KOPT-K1 (cell line): ENCODE measurements around the gene ASPN.
"Not testable (repeated sequence)": the region's sequence is repeated elsewhere in the genome, so short reads cannot be mapped to it uniquely, and the experiment has no call there.

Source experiments
- H3K27ac ChIP-seq: fragments of 200-600 bp; sonication (generic); 2 replicates; pipeline ENCODE4 v1.5.1; 2016; ENCODE audit warnings: antibody characterized with exemption, mild to moderate bottlenecking, low read depth, low read length; ENCODE audit not compliant: poor library complexity, severe bottlenecking
- H3K36me3 ChIP-seq: fragments of 200-600 bp; sonication (generic); 2 replicates; pipeline ENCODE4 v1.5.1; 2017; ENCODE audit warnings: antibody characterized with exemption, mild to moderate bottlenecking, low read length, moderate library complexity; ENCODE audit not compliant: insufficient read depth
- H3K9me3 ChIP-seq: fragments of 200-600 bp; sonication (generic); 2 replicates; pipeline ENCODE4 v1.5.1; 2017; ENCODE audit warnings: antibody characterized with exemption, low read length, mild to moderate bottlenecking; ENCODE audit not compliant: insufficient read depth, poor library complexity, severe bottlenecking

ASPN gene

GRCh38 chr9:92426501-92427145 lies 55.7 kb downstream of the ASPN start:
- Histone ChIP-seq H3K9me3 (no peaks in the 10 kb centered on the region), H3K36me3 (no peaks in the 10 kb centered on the region), H3K27ac (no peak overlapping the region)

GRCh38 chr9:92425474-92425873 lies 56.8 kb downstream of the ASPN start:
- no peak overlapping the region for H3K27ac ChIP-seq
- no peaks in the 10 kb centered on the region for H3K36me3 ChIP-seq
- H3K9me3 ChIP-seq = no peaks in the 10 kb centered on the region

- H3K27ac ChIP-seq = no peak within 1 kb of the TSS
- H3K9me3 ChIP-seq = no peaks in the 10 kb centered on the region
- H3K36me3 ChIP-seq = no peaks in the 10 kb centered on the region
These were observed 58.0 kb downstream of the ASPN start, which contains the start of gene OMD for GRCh38 chr9:92424340-92424739. Gene OMD (minus strand): TSS chr9:92424471. CDS start chr9:92417558, 6,913 bp downstream.

DNA sequence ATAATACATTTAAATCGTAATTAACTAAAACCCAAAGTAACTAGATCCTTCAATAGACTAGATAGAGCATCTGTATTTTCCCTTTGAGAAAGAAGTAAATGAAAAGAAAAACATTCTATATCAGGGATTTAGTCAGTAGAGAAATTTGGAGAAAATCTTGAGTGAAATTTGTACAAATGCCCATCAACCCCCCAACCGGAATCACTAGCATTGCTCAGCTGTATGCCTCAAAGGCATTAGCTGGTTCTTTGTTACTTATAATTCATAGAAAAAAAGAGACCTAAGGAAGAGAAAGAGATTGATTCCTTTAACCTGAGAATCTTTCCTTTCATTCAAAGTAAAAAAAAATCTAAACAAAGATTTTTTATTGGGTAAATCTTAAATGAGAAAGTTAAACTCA lies 58.7 kb downstream of the ASPN start:
- H3K9me3 ChIP-seq = no peaks in the 10 kb centered on the region
- H3K36me3 ChIP-seq = no peaks in the 10 kb centered on the region
- H3K27ac ChIP-seq = no peak overlapping the region

GRCh38 chr9:92422611-92423338 lies 59.5 kb downstream of the ASPN start:
- Histone ChIP-seq H3K36me3 (no peaks in the 10 kb centered on the region), H3K9me3 (no peaks in the 10 kb centered on the region), H3K27ac (no peak overlapping the region)

GRCh38 chr9:92414566-92414965 lies 67.7 kb downstream of the ASPN start:
- H3K27ac ChIP-seq = no peak overlapping the region

DNA sequence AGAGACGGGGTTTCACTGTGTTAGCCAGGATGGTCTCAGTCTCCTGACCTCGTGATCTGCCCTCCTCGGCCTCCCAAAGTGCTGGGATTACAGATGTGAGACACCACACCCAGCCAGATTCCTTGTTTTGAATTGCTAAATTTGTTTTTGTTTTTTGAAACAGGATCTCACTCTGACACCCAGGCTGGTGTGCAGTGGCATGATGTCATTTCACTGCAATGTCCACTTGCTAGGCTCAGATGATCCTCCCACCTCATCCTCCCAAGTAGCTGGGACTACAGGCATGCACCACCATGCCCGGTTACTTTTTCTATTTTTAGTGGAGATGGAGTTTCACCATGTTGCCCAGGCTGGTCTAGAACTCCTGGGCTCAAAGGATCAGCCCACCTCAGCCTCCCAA lies 71.1 kb downstream of the ASPN start:
- H3K36me3 ChIP-seq, H3K27ac ChIP-seq, H3K9me3 ChIP-seq: not testable (repeated sequence)

More at GRCh38 chr9:92414566-92414965, 67.7 kb downstream of the ASPN start:
- Histone ChIP-seq H3K9me3 (no peaks in the 10 kb centered on the region), H3K36me3 (peaks cover 4% of the 10 kb centered on the region; the same call in 1 of the 2 replicates)

DNA sequence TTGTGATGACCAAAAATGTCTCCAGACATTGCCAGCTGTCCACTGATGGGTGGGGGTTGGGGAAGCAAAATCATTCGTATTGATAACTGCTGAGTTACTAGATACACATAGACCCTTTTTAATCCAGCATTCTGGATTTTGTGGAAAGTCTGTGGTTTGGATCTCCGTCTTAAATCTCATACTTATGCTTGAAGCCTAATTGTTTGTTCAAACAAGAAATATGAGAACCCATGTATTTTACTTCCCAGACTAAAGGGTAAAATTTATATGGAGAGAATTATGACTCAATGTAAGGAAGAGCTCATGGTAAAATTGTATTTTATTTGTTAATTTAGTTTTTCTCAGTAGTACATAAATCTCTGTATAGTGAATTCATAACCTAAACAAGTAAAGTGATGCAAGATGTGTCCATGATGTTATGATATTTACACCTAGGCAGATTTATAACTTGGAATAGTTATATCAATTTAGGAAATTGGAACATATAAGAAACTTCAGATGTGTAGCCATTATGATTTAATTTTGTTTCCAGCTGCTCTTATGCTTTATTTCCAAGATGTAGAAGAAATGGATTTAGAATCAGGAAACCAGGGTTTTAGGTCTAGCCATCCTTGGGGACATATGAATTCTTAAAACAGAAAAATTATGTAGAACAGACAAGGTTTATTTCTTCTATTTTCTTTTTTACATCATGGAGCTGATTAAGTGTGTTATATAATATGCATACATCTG lies 73.4 kb downstream of the ASPN start:
- Histone ChIP-seq H3K36me3 (peaks cover 4% of the 10 kb centered on the region; the same call in 1 of the 2 replicates), H3K9me3 (no peaks in the 10 kb centered on the region), H3K27ac (no peak overlapping the region)

DNA sequence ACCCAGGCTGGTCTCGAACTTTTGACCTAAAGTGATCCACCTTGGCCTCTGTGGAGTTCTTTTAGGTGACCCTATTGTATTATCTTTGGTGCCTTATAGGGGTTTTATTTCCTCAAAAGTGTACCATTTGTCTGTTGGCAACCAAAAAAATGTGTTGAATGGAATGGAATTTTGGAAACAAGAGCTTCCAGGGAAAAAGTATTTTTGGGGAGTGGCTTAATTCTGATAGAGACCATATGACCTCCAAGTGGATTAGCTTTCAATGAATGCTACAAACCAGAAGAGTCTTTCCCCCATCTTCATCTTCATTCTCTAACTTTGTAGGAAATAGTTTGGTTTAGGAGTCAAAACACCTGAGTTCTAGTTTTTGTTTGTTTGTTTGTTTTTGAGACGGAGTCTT lies 74.5 kb downstream of the ASPN start:
- Histone ChIP-seq H3K27ac (peak overlapping the region; percentile 90), H3K36me3 (peaks cover 4% of the 10 kb centered on the region; the same call in 1 of the 2 replicates), H3K9me3 (no peaks in the 10 kb centered on the region)

- Histone ChIP-seq H3K27ac (peak overlapping the region; percentile 90), H3K9me3 (no peaks in the 10 kb centered on the region), H3K36me3 (no peaks in the 10 kb centered on the region)
These were observed 75.8 kb downstream of the ASPN start for GRCh38 chr9:92406477-92406876.
